ENCODE data around the gene DOK3. TPM values are rescaled to one million over a fixed set of nuclear protein-coding genes. Genes with fewer than 3 reads are reported as not detected.

The DOK3 gene
- total RNA-seq, 1 experiment from 2014 or later = 12.4 TPM

DNA sequence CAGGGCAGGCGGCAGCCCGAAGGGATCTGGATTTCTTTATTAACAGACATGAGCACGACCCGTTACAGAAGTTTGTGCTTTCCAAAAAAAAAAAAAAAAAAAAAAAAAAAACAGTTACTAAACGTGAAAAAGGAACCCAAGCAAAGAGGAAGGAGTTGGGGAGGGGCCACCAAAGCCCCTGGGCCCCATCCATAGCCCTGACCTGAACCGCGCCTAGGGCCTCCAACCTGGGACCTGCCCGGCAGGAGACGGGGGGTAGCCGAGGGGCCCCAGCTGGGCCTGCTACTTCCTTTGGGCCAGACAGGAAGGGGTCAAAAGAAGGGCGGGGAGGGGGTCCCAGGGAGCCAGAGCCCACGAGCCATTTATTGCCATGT lies 53.0 kb downstream of the DOK3 start:
- Histone ChIP-seq H3K36me3 (ENCODE audit: control insufficient read depth, insufficient read depth, low read length) (peaks cover 3% of the 10 kb centered on the region; the same call in 1 of the 2 replicates), H3K4me1 (ENCODE audit: control insufficient read depth, insufficient read depth, low read length) (peaks cover 32% of the 10 kb centered on the region), H3K27ac (ENCODE audit: low read length) (peak overlapping the region; percentile 66; the same call in 1 of the 2 replicates), H3K9me3 (ENCODE audit: control insufficient read depth, insufficient read depth, low read depth, low read length) (no peaks in the 10 kb centered on the region), H3K4me3 (ENCODE audit: low read depth in 2 of 2, low read length in 2 of 2) (no peak overlapping the region; a peak in 1 of 4 replicates), H3K27me3 (ENCODE audit: control insufficient read depth, insufficient read depth, low read length) (no peaks in the 10 kb centered on the region)
- DNase-seq (ENCODE audit: low read depth, low spot score) = no peak
- no TSS peak for BruUV-seq (replicated peaks)
- in situ Hi-C loops (cut with HindIII; ENCODE audit: low pct_unique_long_range_greater_than_20kb, low sequenced_read_pairs) (no loop called here), intact Hi-C loops (cut with micrococcal nuclease; ENCODE audit: unreplicated experiment) (loop anchor here (2.0 to 10.0 kb wide), 2 partner anchors 54 to 142 kb away; partner anchors contain the start of gene MXD3)
- CTCF ChIA-PET = interaction anchor here (0.8 to 1.0 kb wide), 2 partner anchors 50 to 151 kb away, joined by 3 read pairs; no protein-coding TSS in a partner anchor
- POLR2A ChIA-PET = no interaction called here
- ATAC-seq = no peak
- TF ChIP-seq, protein P1, sequence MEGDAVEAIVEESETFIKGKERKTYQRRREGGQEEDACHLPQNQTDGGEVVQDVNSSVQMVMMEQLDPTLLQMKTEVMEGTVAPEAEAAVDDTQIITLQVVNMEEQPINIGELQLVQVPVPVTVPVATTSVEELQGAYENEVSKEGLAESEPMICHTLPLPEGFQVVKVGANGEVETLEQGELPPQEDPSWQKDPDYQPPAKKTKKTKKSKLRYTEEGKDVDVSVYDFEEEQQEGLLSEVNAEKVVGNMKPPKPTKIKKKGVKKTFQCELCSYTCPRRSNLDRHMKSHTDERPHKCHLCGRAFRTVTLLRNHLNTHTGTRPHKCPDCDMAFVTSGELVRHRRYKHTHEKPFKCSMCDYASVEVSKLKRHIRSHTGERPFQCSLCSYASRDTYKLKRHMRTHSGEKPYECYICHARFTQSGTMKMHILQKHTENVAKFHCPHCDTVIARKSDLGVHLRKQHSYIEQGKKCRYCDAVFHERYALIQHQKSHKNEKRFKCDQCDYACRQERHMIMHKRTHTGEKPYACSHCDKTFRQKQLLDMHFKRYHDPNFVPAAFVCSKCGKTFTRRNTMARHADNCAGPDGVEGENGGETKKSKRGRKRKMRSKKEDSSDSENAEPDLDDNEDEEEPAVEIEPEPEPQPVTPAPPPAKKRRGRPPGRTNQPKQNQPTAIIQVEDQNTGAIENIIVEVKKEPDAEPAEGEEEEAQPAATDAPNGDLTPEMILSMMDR (IDR thresholded peaks at IDR 0.05) = peak; percentile 76
- TF ChIP-seq SIN3A (IDR thresholded peaks at IDR 0.05; ENCODE audit: borderline replicate concordance, insufficient read depth, low read depth, low read length) (no peak), TCF7L2 (IDR thresholded peaks at IDR 0.05; ENCODE audit: low read depth, low read length) (no peak)
- TF ChIP-seq, protein P2, sequence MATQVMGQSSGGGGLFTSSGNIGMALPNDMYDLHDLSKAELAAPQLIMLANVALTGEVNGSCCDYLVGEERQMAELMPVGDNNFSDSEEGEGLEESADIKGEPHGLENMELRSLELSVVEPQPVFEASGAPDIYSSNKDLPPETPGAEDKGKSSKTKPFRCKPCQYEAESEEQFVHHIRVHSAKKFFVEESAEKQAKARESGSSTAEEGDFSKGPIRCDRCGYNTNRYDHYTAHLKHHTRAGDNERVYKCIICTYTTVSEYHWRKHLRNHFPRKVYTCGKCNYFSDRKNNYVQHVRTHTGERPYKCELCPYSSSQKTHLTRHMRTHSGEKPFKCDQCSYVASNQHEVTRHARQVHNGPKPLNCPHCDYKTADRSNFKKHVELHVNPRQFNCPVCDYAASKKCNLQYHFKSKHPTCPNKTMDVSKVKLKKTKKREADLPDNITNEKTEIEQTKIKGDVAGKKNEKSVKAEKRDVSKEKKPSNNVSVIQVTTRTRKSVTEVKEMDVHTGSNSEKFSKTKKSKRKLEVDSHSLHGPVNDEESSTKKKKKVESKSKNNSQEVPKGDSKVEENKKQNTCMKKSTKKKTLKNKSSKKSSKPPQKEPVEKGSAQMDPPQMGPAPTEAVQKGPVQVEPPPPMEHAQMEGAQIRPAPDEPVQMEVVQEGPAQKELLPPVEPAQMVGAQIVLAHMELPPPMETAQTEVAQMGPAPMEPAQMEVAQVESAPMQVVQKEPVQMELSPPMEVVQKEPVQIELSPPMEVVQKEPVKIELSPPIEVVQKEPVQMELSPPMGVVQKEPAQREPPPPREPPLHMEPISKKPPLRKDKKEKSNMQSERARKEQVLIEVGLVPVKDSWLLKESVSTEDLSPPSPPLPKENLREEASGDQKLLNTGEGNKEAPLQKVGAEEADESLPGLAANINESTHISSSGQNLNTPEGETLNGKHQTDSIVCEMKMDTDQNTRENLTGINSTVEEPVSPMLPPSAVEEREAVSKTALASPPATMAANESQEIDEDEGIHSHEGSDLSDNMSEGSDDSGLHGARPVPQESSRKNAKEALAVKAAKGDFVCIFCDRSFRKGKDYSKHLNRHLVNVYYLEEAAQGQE (IDR thresholded peaks at IDR 0.05; ENCODE audit: insufficient read depth in 1 of 2, low read depth in 2 of 2, low read length in 1 of 2) = no peak

DNA sequence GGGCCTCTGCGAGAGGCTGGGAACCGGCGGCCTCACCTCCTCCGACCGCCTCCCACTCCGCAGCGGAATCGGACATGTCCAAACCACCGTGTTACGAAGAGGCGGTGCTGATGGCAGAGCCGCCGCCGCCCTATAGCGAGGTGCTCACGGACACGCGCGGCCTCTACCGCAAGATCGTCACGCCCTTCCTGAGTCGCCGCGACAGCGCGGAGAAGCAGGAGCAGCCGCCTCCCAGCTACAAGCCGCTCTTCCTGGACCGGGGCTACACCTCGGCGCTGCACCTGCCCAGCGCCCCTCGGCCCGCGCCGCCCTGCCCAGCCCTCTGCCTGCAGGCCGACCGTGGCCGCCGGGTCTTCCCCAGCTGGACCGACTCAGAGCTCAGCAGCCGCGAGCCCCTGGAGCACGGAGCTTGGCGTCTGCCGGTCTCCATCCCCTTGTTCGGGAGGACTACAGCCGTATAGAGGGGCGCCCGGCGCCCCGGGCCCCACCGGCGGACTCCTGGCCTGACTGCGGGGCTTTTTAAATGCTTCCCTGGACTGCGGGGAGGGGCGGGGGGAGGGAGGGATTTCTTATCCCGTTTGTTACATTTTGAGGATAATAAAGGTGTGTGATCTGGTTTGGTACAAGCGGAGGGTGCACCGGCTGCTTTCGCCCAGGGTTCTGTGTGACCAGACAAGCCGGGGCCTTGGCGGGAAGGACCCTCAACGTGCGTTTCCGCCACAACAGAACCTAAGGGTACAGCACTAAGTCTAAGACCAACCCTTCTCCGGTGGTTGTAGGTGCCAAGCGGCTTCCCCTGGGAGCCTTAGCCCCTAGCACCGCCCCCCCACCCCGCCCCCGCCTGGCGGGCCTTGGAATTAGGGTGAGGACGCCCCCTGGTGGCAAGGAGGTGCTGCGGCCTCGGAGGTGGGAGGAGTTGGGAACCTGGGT lies 53.7 kb downstream of the DOK3 start:
- TF ChIP-seq, protein P1 (IDR thresholded peaks at IDR 0.05) = peak; percentile 95
- peak; percentile 39 for TF ChIP-seq POLR2AphosphoS5 (IDR thresholded peaks at IDR 0.05; ENCODE audit: low read depth, low read length)
- peak; percentile 22; the same call in 1 of the 2 replicates for TF ChIP-seq SIN3A (IDR thresholded peaks at IDR 0.05; ENCODE audit: borderline replicate concordance, insufficient read depth, low read depth, low read length)
- TF ChIP-seq, protein P2 (IDR thresholded peaks at IDR 0.05; ENCODE audit: insufficient read depth in 1 of 2, low read depth in 2 of 2, low read length in 1 of 2) = no peak
- TF ChIP-seq TCF7L2 (IDR thresholded peaks at IDR 0.05; ENCODE audit: low read depth, low read length) = no peak
- ChIA-PET CTCF (interaction anchor here (0.5 to 2.2 kb wide), 5 partner anchors 30 to 403 kb away, joined by 3 to 6 read pairs (median 5); partner anchors contain the start of gene GRK6), POLR2A (interaction anchor here (0.5 to 0.6 kb wide), 2 partner anchors 87 to 1527 kb away, joined by 13 to 15 read pairs; no protein-coding TSS in a partner anchor)
- peak overlapping the region; percentile 50 to 61 for H3K4me3 ChIP-seq (ENCODE audit: low read depth in 2 of 2, low read length in 2 of 2)
- H3K9me3 ChIP-seq (ENCODE audit: control insufficient read depth, insufficient read depth, low read depth, low read length) = no peaks in the 10 kb centered on the region
- BruUV-seq (replicated peaks) = TSS peak; percentile 59
- H3K27me3 ChIP-seq (ENCODE audit: control insufficient read depth, insufficient read depth, low read length) = no peaks in the 10 kb centered on the region
- in situ Hi-C loops (cut with HindIII; ENCODE audit: low pct_unique_long_range_greater_than_20kb, low sequenced_read_pairs) (no loop called here), intact Hi-C loops (cut with micrococcal nuclease; ENCODE audit: unreplicated experiment) (loop anchor here (2.0 to 10.0 kb wide), 2 partner anchors 53 to 141 kb away; partner anchors contain the start of gene MXD3)
- DNase-seq (ENCODE audit: low read depth, low spot score) = peak; percentile 70
- peak; percentile 41 for ATAC-seq
- H3K36me3 ChIP-seq (ENCODE audit: control insufficient read depth, insufficient read depth, low read length) = peaks cover 3% of the 10 kb centered on the region; the same call in 1 of the 2 replicates
- peaks cover 34% of the 10 kb centered on the region for H3K4me1 ChIP-seq (ENCODE audit: control insufficient read depth, insufficient read depth, low read length)
- H3K27ac ChIP-seq (ENCODE audit: low read length) = peak overlapping the region; percentile 80
